Suprapubic skin (tissue), 4 donors: ENCODE data around the gene CAPN14.

Experiments used
- CTCF ChIP-seq, 2 donors: fragments of 200-600 bp in 1 of 2; fragments of 450-650 bp in 1 of 2; sonication (generic) in 1 of 2; IDR thresholded peaks; one replicate each; pipeline ENCODE4 v1.5.1; 2016 to 2019; ENCODE audit warnings: antibody characterized with exemption in 2 of 2, mild to moderate bottlenecking in 1 of 2, moderate library complexity in 1 of 2
- EP300 ChIP-seq: sonication (generic); formaldehyde crosslinking; IDR thresholded peaks from one replicate; pipeline ENCODE4 v1.6.1; 2017; ENCODE audit warnings: antibody characterized with exemption
- POLR2A ChIP-seq, 2 donors: fragments of 450-650 bp; IDR thresholded peaks; one replicate each; pipeline ENCODE4 v1.6.1; 2017; ENCODE audit warnings: antibody characterized with exemption in 2 of 2, mild to moderate bottlenecking in 2 of 2, moderate library complexity in 2 of 2
- POLR2AphosphoS5 ChIP-seq, 3 donors: sonication (generic); formaldehyde crosslinking; IDR thresholded peaks; one replicate each; pipeline ENCODE4 v1.6.1; 2017; ENCODE audit warnings: antibody characterized with exemption in 3 of 3

GRCh38 chr2:31253356-31254131, 36.2 kb upstream of the CAPN14 start:
- TF ChIP-seq CTCF (IDR thresholded peaks at IDR 0.05) (no peak), EP300 (no peak), POLR2A (IDR thresholded peaks at IDR 0.05) (no peak), POLR2AphosphoS5 (IDR thresholded peaks at IDR 0.05) (no peak)
